Measurements from ENCODE around the gene BARD1. TPM values are rescaled to one million over a fixed set of nuclear protein-coding genes. Genes with fewer than 3 reads are reported as not detected.

BARD1 gene
- polyA plus RNA-seq, 2 of the 4 experiments (the other 2 are of a cell fraction), result 8.3 to 9.9 TPM

DNA sequence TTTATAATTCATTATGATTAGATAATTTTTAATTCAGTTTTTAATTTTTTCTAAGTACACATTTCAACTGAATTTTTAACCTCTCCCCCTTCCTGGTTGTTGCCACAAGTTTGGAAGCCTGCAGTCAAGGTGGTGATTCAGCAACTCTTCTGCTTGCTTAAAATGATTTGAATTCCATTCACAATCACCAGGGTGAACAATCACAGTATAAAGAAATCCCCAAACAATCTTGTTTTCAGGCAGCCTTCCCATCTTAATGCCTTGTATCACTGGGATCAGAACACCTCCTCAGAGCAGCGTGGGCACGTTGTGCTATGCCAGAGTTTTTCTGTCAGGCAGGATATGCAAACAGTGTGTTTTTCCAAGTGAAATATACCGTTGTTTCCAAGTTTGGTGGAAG, 46.7 kb upstream of the BARD1 start:
- POLR2A ChIA-PET, result no interaction called here
- ATAC-seq, result no peak
- 53% methylated on average over 3 of the region's 3 CpGs for WGBS (ENCODE audit: missing lambda C conversion rate)
- FAIRE-seq, result no peak
- Histone ChIP-seq H3K27ac (no peak overlapping the region), H3K4me2 (no peak overlapping the region), H3K9me3 (no peaks in the 10 kb centered on the region), H3K4me3 (no peak overlapping the region), H3K4me1 (no peaks in the 10 kb centered on the region)
- CTCF ChIA-PET, result no interaction called here
- no peak for TF ChIP-seq E2F6 (IDR thresholded peaks at IDR 0.05; ENCODE audit: borderline replicate concordance, low read depth)
- no peak for TF ChIP-seq REST (IDR thresholded peaks at IDR 0.05)
- TF ChIP-seq HDAC2 (IDR thresholded peaks at IDR 0.05), result no peak
- no peak for TF ChIP-seq ZFP36 (IDR thresholded peaks at IDR 0.05; ENCODE audit: borderline replicate concordance, partially characterized antibody)
- TF ChIP-seq, protein P1, sequence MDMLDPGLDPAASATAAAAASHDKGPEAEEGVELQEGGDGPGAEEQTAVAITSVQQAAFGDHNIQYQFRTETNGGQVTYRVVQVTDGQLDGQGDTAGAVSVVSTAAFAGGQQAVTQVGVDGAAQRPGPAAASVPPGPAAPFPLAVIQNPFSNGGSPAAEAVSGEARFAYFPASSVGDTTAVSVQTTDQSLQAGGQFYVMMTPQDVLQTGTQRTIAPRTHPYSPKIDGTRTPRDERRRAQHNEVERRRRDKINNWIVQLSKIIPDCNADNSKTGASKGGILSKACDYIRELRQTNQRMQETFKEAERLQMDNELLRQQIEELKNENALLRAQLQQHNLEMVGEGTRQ (IDR thresholded peaks at IDR 0.05), result no peak
- no peak for TF ChIP-seq TP53 (CRISPR knock-in tag; IDR thresholded peaks at IDR 0.05)
- no peak for TF ChIP-seq KDM1A (IDR thresholded peaks at IDR 0.05; ENCODE audit: low read depth)
- TF ChIP-seq HOXB13 (CRISPR knock-in tag; IDR thresholded peaks at IDR 0.05; ENCODE audit: low read depth), result no peak
- DNase-seq (ENCODE audit: low read depth in 1 of 2, low spot score in 1 of 2), result peak in 1 of 2 experiments; percentile 8

GRCh38 chr2:214853906-214854305, 44.4 kb upstream of the BARD1 start:
- Histone ChIP-seq H3K4me2 (no peak overlapping the region), H3K9me3 (no peaks in the 10 kb centered on the region), H3K4me3 (no peak overlapping the region), H3K4me1 (no peaks in the 10 kb centered on the region), H3K27ac (no peak overlapping the region)
- ATAC-seq (no peak), FAIRE-seq (no peak), DNase-seq (ENCODE audit: low read depth in 1 of 2, low spot score in 1 of 2) (peak in 1 of 2 experiments; percentile 1)
- CTCF ChIA-PET, result no interaction called here
- POLR2A ChIA-PET, result no interaction called here
- WGBS (ENCODE audit: missing lambda C conversion rate), result 22% methylated on average over 2 of the region's 2 CpGs
- TF ChIP-seq JUNB (IDR thresholded peaks at IDR 0.05), result no peak
- no peak for TF ChIP-seq EP300 (IDR thresholded peaks at IDR 0.05)
- no peak for TF ChIP-seq RFX5 (IDR thresholded peaks at IDR 0.05)
- TF ChIP-seq MYC (IDR thresholded peaks at IDR 0.05; ENCODE audit: borderline replicate concordance, low read length), result no peak
- no peak for TF ChIP-seq TP53 (CRISPR knock-in tag; IDR thresholded peaks at IDR 0.05)
- no peak for TF ChIP-seq RCOR1 (IDR thresholded peaks at IDR 0.05; ENCODE audit: low read depth, low read length)
- no peak for TF ChIP-seq TFCP2L1 (CRISPR knock-in tag; IDR thresholded peaks at IDR 0.05)
- TF ChIP-seq NPAS2 (CRISPR knock-in tag; IDR thresholded peaks at IDR 0.05; ENCODE audit: borderline replicate concordance), result no peak
- TF ChIP-seq RNF2 (IDR thresholded peaks at IDR 0.05; ENCODE audit: borderline replicate concordance, low read depth), result no peak
- TF ChIP-seq KDM1A (IDR thresholded peaks at IDR 0.05; ENCODE audit: low read depth), result no peak
- no peak for TF ChIP-seq RARB (CRISPR knock-in tag; IDR thresholded peaks at IDR 0.05)
- no peak for TF ChIP-seq CHD2 (IDR thresholded peaks at IDR 0.05; ENCODE audit: low read length, partially characterized antibody)
- TF ChIP-seq HES2 (IDR thresholded peaks at IDR 0.05), result no peak
- no peak for TF ChIP-seq CBX8 (IDR thresholded peaks at IDR 0.05)
- TF ChIP-seq HDAC2 (IDR thresholded peaks at IDR 0.05), result no peak
- no peak for TF ChIP-seq NFE2L2 (conservative IDR thresholded peaks at IDR 0.05; ENCODE audit: low read length)

Measured in A549 (cell line).